ENCODE data around the gene CRTC1.

CRTC1 gene

DNA sequence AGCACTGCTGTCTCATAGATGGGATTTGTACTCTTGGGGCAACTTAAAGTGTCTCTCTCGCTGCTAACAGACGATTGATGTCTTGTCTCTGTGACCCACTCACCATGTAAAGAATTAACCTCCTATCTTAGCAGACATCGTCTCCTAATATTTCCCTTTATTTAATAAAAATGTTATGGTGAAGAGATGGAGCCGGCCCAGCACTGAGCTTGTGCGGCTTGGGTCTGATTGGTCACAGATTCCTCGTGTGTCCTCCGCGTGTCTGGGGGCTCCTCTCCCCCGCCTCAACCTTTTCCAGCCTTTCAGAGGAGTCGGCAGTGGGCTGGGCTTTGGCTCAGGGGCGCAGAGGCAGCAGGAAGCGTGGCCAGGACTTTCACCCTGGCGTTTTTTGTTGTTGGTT, 13.2 kb upstream of the CRTC1 start:
- DNase-seq (ENCODE audit: extremely low read depth, low read depth) = no peak
- TF ChIP-seq, protein P1, sequence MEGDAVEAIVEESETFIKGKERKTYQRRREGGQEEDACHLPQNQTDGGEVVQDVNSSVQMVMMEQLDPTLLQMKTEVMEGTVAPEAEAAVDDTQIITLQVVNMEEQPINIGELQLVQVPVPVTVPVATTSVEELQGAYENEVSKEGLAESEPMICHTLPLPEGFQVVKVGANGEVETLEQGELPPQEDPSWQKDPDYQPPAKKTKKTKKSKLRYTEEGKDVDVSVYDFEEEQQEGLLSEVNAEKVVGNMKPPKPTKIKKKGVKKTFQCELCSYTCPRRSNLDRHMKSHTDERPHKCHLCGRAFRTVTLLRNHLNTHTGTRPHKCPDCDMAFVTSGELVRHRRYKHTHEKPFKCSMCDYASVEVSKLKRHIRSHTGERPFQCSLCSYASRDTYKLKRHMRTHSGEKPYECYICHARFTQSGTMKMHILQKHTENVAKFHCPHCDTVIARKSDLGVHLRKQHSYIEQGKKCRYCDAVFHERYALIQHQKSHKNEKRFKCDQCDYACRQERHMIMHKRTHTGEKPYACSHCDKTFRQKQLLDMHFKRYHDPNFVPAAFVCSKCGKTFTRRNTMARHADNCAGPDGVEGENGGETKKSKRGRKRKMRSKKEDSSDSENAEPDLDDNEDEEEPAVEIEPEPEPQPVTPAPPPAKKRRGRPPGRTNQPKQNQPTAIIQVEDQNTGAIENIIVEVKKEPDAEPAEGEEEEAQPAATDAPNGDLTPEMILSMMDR (IDR thresholded peaks at IDR 0.05; ENCODE audit: low read depth, low read length) = no peak

DNA sequence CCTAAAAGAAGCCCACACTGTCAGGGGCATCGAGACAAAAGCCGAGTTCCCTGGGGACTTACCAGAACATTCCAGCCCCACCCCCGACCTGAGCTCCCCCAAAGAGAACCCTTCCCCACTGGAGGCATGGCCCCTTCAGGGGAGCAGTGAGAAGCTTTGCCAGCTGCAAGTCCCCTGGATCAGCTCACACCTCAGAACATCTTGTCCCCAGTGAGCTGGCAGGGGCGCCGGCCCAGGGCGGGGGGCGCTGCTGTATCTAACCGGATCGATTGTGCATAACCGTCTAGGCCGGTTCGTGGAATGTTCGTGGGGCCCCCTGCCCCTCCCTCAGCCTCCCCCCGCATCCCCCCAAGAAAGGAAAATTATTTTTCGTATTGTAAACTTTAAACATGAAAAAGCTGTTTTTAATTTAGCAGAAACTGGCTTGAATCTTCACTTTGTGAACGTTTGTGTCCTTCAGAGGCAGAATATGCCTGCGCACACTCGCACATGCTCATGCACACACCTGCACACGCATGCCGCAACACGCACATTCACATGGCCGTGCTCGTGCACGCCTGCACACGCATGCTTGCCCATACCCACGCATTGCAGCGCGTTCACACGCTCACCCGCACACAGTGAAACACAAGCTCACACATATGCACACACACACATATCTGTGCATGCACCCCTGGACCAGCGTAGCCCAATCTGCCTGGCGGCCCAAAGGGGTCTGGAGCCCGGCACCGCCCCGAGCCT, 12.0 kb upstream of the CRTC1 start:
- no peak for DNase-seq (ENCODE audit: extremely low read depth, low read depth)
- TF ChIP-seq, protein P1 (IDR thresholded peaks at IDR 0.05; ENCODE audit: low read depth, low read length) = no peak

DNA sequence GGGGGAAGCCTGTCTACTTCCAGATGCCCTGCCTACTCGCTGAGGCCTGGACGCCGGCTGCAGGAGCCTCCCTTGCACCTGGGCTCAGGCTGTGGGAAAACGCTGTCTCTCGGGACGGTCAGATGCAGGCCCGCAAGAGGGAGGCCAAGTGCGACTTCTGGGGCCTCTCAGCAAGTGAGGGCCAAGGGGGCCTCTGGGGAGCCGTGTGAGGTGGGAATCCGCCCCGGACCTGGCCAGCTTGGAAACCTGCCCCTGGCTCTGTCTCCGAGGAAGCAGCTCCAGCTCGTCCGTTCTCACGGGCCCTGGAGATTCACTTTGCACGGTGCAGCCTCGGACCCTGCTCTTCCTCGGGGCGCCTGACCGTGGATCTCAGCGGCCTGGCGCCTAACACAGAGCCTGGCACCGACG, 11.4 kb upstream of the CRTC1 start:
- TF ChIP-seq, protein P1 (IDR thresholded peaks at IDR 0.05; ENCODE audit: low read depth, low read length) = no peak
- DNase-seq (ENCODE audit: extremely low read depth, low read depth) = no peak

DNA sequence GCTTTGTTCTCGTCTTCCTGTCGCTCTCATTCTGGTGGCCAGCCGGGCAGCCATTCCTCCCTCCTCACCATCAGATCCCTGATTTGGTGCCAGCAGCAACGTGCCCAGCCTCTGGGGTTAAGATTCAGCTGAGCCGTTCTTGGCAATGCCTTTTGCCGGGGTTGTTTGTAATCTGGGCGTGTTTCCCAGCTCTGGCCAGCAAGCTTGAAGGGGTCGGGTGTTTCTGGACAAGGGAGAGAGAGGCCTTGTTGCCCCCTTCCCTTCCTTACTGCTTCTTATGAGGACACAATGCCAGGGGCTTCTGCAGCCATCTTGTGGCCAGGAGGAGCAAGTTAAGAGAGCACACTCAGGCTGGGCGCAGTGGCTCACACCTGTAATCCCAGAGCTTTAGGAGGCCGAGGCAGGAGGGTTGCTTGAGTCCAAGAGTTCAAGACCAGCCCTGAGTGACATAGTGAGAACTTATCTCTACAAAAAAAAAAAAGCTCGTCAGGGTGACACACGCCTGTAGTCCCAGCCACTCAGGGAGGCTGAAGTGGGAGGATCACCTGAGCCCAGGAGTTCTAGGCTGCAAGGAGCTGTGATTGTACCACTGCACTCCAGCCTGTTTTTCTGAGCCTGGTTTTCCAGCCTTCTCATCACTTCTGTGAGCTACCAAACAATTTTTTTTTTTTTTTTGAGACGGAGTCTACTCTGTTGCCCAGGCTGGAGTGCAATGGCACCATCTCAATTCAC, 10.7 kb upstream of the CRTC1 start:
- no peak for DNase-seq (ENCODE audit: extremely low read depth, low read depth)
- TF ChIP-seq, protein P1 (IDR thresholded peaks at IDR 0.05; ENCODE audit: low read depth, low read length) = peak; percentile 51

DNA sequence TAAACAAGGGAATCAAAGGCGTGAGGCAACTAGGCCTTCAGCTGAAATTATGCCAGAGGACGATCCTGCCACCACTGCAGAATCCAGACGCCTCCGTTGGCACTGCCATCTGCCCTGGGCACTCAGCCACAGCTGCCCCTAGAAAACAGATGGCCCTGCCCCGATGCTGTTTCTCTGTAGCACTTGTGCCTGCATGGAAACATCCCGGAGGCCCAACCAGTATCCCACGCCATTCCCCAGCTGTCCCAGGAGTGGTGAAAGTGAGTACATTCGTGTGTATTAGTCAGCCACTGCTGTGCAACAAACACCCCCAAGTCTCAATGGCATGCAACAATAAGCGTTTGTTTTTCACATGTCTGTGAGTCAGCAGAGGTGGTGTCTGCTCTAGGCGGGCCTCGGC, 8.9 kb upstream of the CRTC1 start:
- no peak for DNase-seq (ENCODE audit: extremely low read depth, low read depth)
- TF ChIP-seq, protein P1 (IDR thresholded peaks at IDR 0.05; ENCODE audit: low read depth, low read length) = no peak

DNA sequence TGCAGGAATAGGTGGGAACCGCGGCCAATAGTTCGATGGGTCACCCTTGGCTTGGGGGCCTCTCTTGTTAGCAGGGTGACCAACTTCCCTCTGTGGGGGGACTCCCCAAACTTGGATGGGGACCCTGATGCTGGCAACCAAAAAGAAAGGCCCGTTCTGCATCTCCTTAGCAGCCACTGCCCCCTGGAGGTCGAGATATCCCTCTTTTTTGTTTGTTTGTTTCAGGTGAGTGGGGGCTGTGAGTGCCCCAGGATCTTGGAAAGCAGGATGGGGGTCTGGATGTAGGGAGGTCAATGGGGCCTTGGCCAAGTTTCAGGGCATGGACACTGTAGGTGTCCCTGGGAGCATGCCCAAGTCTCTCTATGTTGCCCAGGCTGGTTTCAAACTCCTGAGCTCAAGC, 7.7 kb upstream of the CRTC1 start:
- TF ChIP-seq, protein P1 (IDR thresholded peaks at IDR 0.05; ENCODE audit: low read depth, low read length) = peak; percentile 43
- no peak for DNase-seq (ENCODE audit: extremely low read depth, low read depth)

DNA sequence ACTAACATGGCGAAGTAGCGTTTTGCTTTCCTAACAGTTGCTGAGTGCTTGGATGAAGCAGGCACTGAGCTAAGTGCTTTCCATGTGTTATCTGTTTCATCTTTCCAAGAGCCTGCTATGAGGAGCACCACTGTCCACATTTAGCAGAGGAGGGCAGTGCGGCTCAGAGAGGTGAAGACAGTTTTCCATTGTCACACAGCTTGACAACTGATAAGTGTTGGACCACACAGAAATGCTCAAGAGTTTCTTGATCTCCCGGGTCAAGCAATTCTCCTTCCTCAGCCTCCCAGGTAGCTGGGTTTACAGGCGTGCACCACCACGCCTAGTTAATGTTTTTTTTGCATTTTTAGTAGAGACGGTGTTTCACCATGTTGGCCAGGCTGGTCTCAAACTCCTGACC, 6.8 kb upstream of the CRTC1 start:
- DNase-seq (ENCODE audit: extremely low read depth, low read depth) = no peak
- TF ChIP-seq, protein P1 (IDR thresholded peaks at IDR 0.05; ENCODE audit: low read depth, low read length) = no peak

Data from AG09319 (cell line).